ENCODE measurements around the gene CPNE7. TPM values are rescaled to one million over a fixed set of nuclear protein-coding genes. Genes with fewer than 3 reads are reported as not detected.

Gene CPNE7
- total and polyA plus RNA-seq, 2 of the 4 experiments (the other 2 are of a cell fraction) = 5.4 to 17.4 TPM

- Histone ChIP-seq H3K4ac (ENCODE audit: low read depth, low read length) (peak overlapping the region; percentile 91), H2BK20ac (ENCODE audit: low read depth, low read length) (peak overlapping the region; percentile 90), H4K5ac (ENCODE audit: low read depth, low read length) (no peak overlapping the region), H2BK5ac (ENCODE audit: low read depth, low read length, poor library complexity, severe bottlenecking) (peak overlapping the region; percentile 63), H3K56ac (ENCODE audit: extremely low read depth, insufficient read depth, low read length) (no peak overlapping the region), H3K4me2 (ENCODE audit: low read depth, low read length) (peak overlapping the region; percentile 43; the same call in 1 of the 2 replicates), H3K14ac (replicated peaks; ENCODE audit: low read depth, low read length) (peak overlapping the region; percentile 61), H4K20me1 (ENCODE audit: insufficient read depth, low read length) (peaks cover 10% of the 10 kb centered on the region), H3K9me1 (ENCODE audit: insufficient read depth, low read length) (peaks cover 5% of the 10 kb centered on the region), H3K79me1 (ENCODE audit: low read depth in 1 of 2, low read length in 2 of 2) (no peaks in the 10 kb centered on the region), H3K36me3 (ENCODE audit: control insufficient read depth, insufficient read depth, low read length) (no peaks in the 10 kb centered on the region), H2BK120ac (ENCODE audit: low read depth, low read length) (peak overlapping the region; percentile 88), H2BK15ac (ENCODE audit: low read depth, low read length) (peak overlapping the region; percentile 6; the same call in 2 of the 3 replicates), H3K9me3 (ENCODE audit: control insufficient read depth, insufficient read depth, low read length) (no peaks in the 10 kb centered on the region), H3K27ac (ENCODE audit: insufficient read depth, low read length) (peak overlapping the region; percentile 49; the same call in 1 of the 2 replicates), H2AK5ac (ENCODE audit: low read depth, low read length) (peak overlapping the region; percentile 81), H2AK9ac (replicated peaks; ENCODE audit: low read depth, low read length, poor library complexity) (peak overlapping the region; percentile 74), H3K18ac (ENCODE audit: low read depth, low read length) (no peak overlapping the region), H3K9ac (ENCODE audit: low read depth, low read length) (0 out of 2 replicates have a peak overlapping the region, but pooled peaks have one; percentile 9), H4K8ac (ENCODE audit: low read depth in 2 of 2, low read length in 2 of 2) (peak overlapping the region; percentile 21 to 80), H2AFZ (replicated peaks; ENCODE audit: low read length, poor library complexity) (peak overlapping the region; percentile 90), H3K4me1 (ENCODE audit: control insufficient read depth, insufficient read depth, low read length) (peaks cover 12% of the 10 kb centered on the region), H3K23ac (ENCODE audit: low read depth, low read length) (peak overlapping the region; percentile 48; the same call in 1 of the 2 replicates), H4K91ac (ENCODE audit: insufficient read depth, low read depth, low read length) (peak overlapping the region; percentile 78), H3K27me3 (ENCODE audit: control insufficient read depth, insufficient read depth, low read length) (peaks cover 4% of the 10 kb centered on the region; the same call in 1 of the 2 replicates), H3K4me3 (ENCODE audit: insufficient read depth, low read depth, low read length) (no peak overlapping the region)
- intact Hi-C loops (cut with micrococcal nuclease) = no loop called here
- 79% methylated on average over 7 of the region's 22 CpGs; no CpG with 5 or more reads in 1 of the 2 experiments for WGBS, 2 experiments (ENCODE audit: extremely low coverage in 2 of 2, insufficient read length in 1 of 2)
- in situ Hi-C loops (cut with MboI; ENCODE audit: low sequenced_read_pairs) = no loop called here
- no peak for ATAC-seq (ENCODE audit: low read depth)
- TF ChIP-seq SMC3 (IDR thresholded peaks at IDR 0.05; ENCODE audit: low read depth, low read length) (no peak), RAD21 (IDR thresholded peaks at IDR 0.05; ENCODE audit: low read length) (no peak), RCOR1 (IDR thresholded peaks at IDR 0.05; ENCODE audit: insufficient replicate concordance, low read length) (no peak), CTCF (conservative IDR thresholded peaks at IDR 0.05; ENCODE audit: low read depth, low read length) (no peak), MAFK (IDR thresholded peaks at IDR 0.05; ENCODE audit: low read depth, low read length) (no peak), CHD1 (IDR thresholded peaks at IDR 0.05; ENCODE audit: low read depth, low read length) (no peak), CEBPB (IDR thresholded peaks at IDR 0.05; ENCODE audit: low read depth, low read length) (no peak), MXI1 (IDR thresholded peaks at IDR 0.05; ENCODE audit: borderline replicate concordance, low read depth, low read length) (no peak), BHLHE40 (IDR thresholded peaks at IDR 0.05; ENCODE audit: low read depth, low read length) (no peak), FOS (IDR thresholded peaks at IDR 0.05; ENCODE audit: low read depth, low read length) (no peak), POLR2A (IDR thresholded peaks at IDR 0.05; ENCODE audit: low read depth, low read length) (no peak), NFE2L2 (IDR thresholded peaks at IDR 0.05; ENCODE audit: low read depth, low read length) (no peak)
- no TSS peak for BruUV-seq (replicated peaks)
- dilution Hi-C loops (cut with HindIII; ENCODE audit: low sequenced_read_pairs, unreplicated experiment) = no loop called here
- DNase-seq = no peak
- CTCF ChIA-PET = interaction anchor here (1.1 kb wide), 1 partner anchor 13 kb away, joined by 5 read pairs; no protein-coding TSS in a partner anchor
- POLR2A ChIA-PET (ENCODE audit: unreplicated experiment) = no interaction called here
Observed at GRCh38 chr16:89601906-89602272, 26.3 kb downstream of the CPNE7 start.
